GM12801 (cell line): ENCODE results near the gene MAGIX.

ENCODE experiments used
- TF ChIP-seq, protein P1 (sequence below): IDR thresholded peaks from one replicate; pipeline ENCODE4 v1.5.1; 2011; ENCODE audit warnings: control low read depth; ENCODE audit not compliant: insufficient read length; ENCODE audit errors: extremely low read depth

MAGIX gene

DNA sequence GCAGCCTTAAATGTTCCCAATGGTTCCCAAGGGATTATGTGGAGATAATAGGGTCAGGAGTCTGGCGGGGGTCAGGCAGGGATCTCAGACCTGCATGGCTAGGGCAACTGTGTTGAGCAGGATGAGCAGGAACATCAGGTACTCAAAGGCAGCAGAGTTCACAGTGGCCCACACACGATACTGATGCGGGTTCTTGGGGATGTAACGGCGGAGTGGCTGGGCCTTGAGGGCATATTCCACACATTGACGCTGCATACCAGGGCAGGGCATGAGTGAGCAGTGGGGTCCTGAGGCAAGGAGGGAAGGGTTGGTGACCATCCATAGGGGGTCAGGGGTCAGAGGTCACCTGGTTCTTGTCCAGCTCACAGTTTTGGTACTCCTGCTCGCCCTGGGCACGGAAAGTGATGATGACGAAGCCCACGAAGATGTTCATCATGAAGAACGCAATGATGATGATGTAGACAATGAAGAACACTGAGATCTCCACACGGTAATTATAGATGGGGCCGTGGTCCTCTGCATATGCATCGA lies 52.5 kb downstream of the MAGIX start:
- TF ChIP-seq, protein P1, sequence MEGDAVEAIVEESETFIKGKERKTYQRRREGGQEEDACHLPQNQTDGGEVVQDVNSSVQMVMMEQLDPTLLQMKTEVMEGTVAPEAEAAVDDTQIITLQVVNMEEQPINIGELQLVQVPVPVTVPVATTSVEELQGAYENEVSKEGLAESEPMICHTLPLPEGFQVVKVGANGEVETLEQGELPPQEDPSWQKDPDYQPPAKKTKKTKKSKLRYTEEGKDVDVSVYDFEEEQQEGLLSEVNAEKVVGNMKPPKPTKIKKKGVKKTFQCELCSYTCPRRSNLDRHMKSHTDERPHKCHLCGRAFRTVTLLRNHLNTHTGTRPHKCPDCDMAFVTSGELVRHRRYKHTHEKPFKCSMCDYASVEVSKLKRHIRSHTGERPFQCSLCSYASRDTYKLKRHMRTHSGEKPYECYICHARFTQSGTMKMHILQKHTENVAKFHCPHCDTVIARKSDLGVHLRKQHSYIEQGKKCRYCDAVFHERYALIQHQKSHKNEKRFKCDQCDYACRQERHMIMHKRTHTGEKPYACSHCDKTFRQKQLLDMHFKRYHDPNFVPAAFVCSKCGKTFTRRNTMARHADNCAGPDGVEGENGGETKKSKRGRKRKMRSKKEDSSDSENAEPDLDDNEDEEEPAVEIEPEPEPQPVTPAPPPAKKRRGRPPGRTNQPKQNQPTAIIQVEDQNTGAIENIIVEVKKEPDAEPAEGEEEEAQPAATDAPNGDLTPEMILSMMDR, result no peak
